ENCODE data around the gene TBC1D12. TPM values are rescaled to one million over a fixed set of nuclear protein-coding genes. Genes with fewer than 3 reads are reported as not detected.

The TBC1D12 gene
- total RNA-seq, 1 experiment from 2014 or later, result 3.9 TPM

DNA sequence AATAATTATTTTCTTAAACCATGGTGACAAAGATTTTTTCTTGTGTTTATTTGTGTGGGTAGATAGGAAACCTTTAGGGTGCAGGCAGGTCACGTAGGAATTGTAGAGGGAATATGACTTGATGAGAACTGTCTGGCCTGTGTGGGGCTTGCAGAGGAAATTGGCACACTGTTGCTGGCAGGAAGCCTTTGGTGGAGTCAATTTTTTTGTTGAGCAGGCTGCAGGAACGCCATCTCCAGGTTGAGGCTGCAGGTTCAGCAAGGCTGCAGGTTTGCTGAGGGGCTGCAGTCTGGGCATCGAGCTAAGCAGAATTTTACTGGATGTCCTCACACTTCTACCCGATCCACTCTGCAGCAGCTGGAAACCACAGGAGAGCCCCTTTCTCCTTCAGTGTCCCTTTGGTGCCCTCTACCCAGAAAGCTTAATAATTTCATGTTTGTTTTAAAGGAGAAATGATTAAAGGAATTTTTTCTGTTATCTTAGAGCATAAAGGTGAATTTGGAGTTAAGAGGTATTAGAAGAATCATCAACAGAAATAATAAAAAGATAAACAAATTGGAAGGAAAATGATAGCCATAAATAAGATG is 37.0 kb downstream of the TBC1D12 start:
- no peak overlapping the region for H3K4me2 ChIP-seq
- DNase-seq, result no peak
- no peaks in the 10 kb centered on the region for H3K4me1 ChIP-seq (replicated peaks; ENCODE audit: insufficient read depth)
- intact Hi-C loops (cut with micrococcal nuclease; ENCODE audit: unreplicated experiment), result no loop called here
- H3K79me2 ChIP-seq (ENCODE audit: low read depth), result 0 out of 2 replicates have a peak, but pooled peaks cover 3% of the 10 kb centered on the region
- BruUV-seq (replicated peaks), result no TSS peak
- no peaks in the 10 kb centered on the region for H3K36me3 ChIP-seq (ENCODE audit: low read depth)
- H4K20me1 ChIP-seq (ENCODE audit: insufficient read depth), result no peaks in the 10 kb centered on the region
- TF ChIP-seq EZH2 (IDR thresholded peaks at IDR 0.05; ENCODE audit: low read depth) (no peak), CTCF (conservative IDR thresholded peaks at IDR 0.05) (no peak)
- no peak overlapping the region for H3K27ac ChIP-seq
- H3K27me3 ChIP-seq (ENCODE audit: insufficient read depth, low read depth), result no peaks in the 10 kb centered on the region
- ChIA-PET CTCF (interaction anchor here (0.7 kb wide), 1 partner anchor 69 kb away, joined by 3 read pairs; no protein-coding TSS in a partner anchor), POLR2A (ENCODE audit: unreplicated experiment) (no interaction called here)
- no peak overlapping the region for H3K4me3 ChIP-seq
- no peaks in the 10 kb centered on the region for H3K9me3 ChIP-seq (ENCODE audit: insufficient read depth, low read depth)
- no peaks in the 10 kb centered on the region for H3K9me2 ChIP-seq (ENCODE audit: insufficient read depth)
- H2AFZ ChIP-seq, result no peak overlapping the region
- H3F3A ChIP-seq (ENCODE audit: insufficient read depth, low read depth), result no peaks in the 10 kb centered on the region

GRCh38 chr10:94440096-94440495 is 37.8 kb downstream of the TBC1D12 start:
- H2AFZ ChIP-seq, result no peak overlapping the region
- H3K9me2 ChIP-seq (ENCODE audit: insufficient read depth), result no peaks in the 10 kb centered on the region
- POLR2A ChIA-PET (ENCODE audit: unreplicated experiment), result no interaction called here
- 0 out of 2 replicates have a peak, but pooled peaks cover 3% of the 10 kb centered on the region for H3K79me2 ChIP-seq (ENCODE audit: low read depth)
- H4K20me1 ChIP-seq (ENCODE audit: insufficient read depth), result no peaks in the 10 kb centered on the region
- no peaks in the 10 kb centered on the region for H3F3A ChIP-seq (ENCODE audit: insufficient read depth, low read depth)
- no peak for TF ChIP-seq EZH2 (IDR thresholded peaks at IDR 0.05; ENCODE audit: low read depth)
- no peak for TF ChIP-seq CTCF (conservative IDR thresholded peaks at IDR 0.05)
- intact Hi-C loops (cut with micrococcal nuclease; ENCODE audit: unreplicated experiment), result loop anchor here (5.0 to 10.0 kb wide), 2 partner anchors 85 to 618 kb away; no protein-coding TSS in a partner anchor
- no peak overlapping the region for H3K4me2 ChIP-seq
- no peak overlapping the region for H3K4me3 ChIP-seq
- BruUV-seq (replicated peaks), result no TSS peak
- no peak overlapping the region for H3K27ac ChIP-seq
- H3K4me1 ChIP-seq (replicated peaks; ENCODE audit: insufficient read depth), result no peaks in the 10 kb centered on the region
- DNase-seq, result no peak
- H3K9me3 ChIP-seq (ENCODE audit: insufficient read depth, low read depth), result no peaks in the 10 kb centered on the region
- no peaks in the 10 kb centered on the region for H3K36me3 ChIP-seq (ENCODE audit: low read depth)
- no peaks in the 10 kb centered on the region for H3K27me3 ChIP-seq (ENCODE audit: insufficient read depth, low read depth)
- CTCF ChIA-PET, result interaction anchor here (0.7 kb wide), 1 partner anchor 70 kb away, joined by 3 read pairs; no protein-coding TSS in a partner anchor

- no peaks in the 10 kb centered on the region for H3K9me3 ChIP-seq (ENCODE audit: insufficient read depth, low read depth)
- POLR2A ChIA-PET (ENCODE audit: unreplicated experiment), result no interaction called here
- no TSS peak for BruUV-seq (replicated peaks)
- no peaks in the 10 kb centered on the region for H3K9me2 ChIP-seq (ENCODE audit: insufficient read depth)
- H3K27me3 ChIP-seq (ENCODE audit: insufficient read depth, low read depth), result no peaks in the 10 kb centered on the region
- intact Hi-C loops (cut with micrococcal nuclease; ENCODE audit: unreplicated experiment), result loop anchor here (5.0 to 10.0 kb wide), 2 partner anchors 88 to 621 kb away; no protein-coding TSS in a partner anchor
- H4K20me1 ChIP-seq (ENCODE audit: insufficient read depth), result no peaks in the 10 kb centered on the region
- no peaks in the 10 kb centered on the region for H3K36me3 ChIP-seq (ENCODE audit: low read depth)
- H2AFZ ChIP-seq, result no peak overlapping the region
- TF ChIP-seq CTCF (conservative IDR thresholded peaks at IDR 0.05), result no peak
- H3K27ac ChIP-seq, result no peak overlapping the region
- no peak for DNase-seq
- no peak overlapping the region for H3K4me3 ChIP-seq
- no peaks in the 10 kb centered on the region for H3K4me1 ChIP-seq (replicated peaks; ENCODE audit: insufficient read depth)
- no peak overlapping the region for H3K4me2 ChIP-seq
- CTCF ChIA-PET, result no interaction called here
- H3F3A ChIP-seq (ENCODE audit: insufficient read depth, low read depth), result no peaks in the 10 kb centered on the region
- H3K79me2 ChIP-seq (ENCODE audit: low read depth), result 0 out of 2 replicates have a peak, but pooled peaks cover 3% of the 10 kb centered on the region
Measured at GRCh38 chr10:94443047-94443446, 40.7 kb downstream of the TBC1D12 start.

All from PC-9 (cell line).